ENCODE results near the gene S100Z. TPM values are rescaled to one million over a fixed set of nuclear protein-coding genes. Genes with fewer than 3 reads are reported as not detected.
"Not testable (repeated sequence)": the region's sequence is repeated elsewhere in the genome, so short reads cannot be mapped to it uniquely, and the experiment has no call there.

Gene S100Z
- total RNA-seq, 2 experiments from 2014 or later, result 0.23 TPM; not detected in 1

- POLR2A ChIA-PET, result no interaction called here
Observed at GRCh38 chr5:76821136-76821535, 28.7 kb upstream of the S100Z start.

GRCh38 chr5:76822105-76822731, 27.6 kb upstream of the S100Z start:
- POLR2A ChIA-PET, CTCF ChIA-PET: not testable (repeated sequence)

More at GRCh38 chr5:76821136-76821535, 28.7 kb upstream of the S100Z start:
- CTCF ChIA-PET, result no interaction called here

- CTCF ChIA-PET, result interaction anchor here (0.6 kb wide), 1 partner anchor 1698 kb away, joined by 3 read pairs; no protein-coding TSS in a partner anchor
- POLR2A ChIA-PET, result not testable (repeated sequence)
Observed at GRCh38 chr5:76826416-76826815, 23.4 kb upstream of the S100Z start.

- ChIA-PET CTCF (no interaction called here), POLR2A (no interaction called here)
Observed at GRCh38 chr5:76831110-76831452, 18.7 kb upstream of the S100Z start.

- ChIA-PET CTCF (no interaction called here), POLR2A (interaction anchor here (0.6 kb wide), 1 partner anchor 788 kb away, joined by 4 read pairs; no protein-coding TSS in a partner anchor)
Observed at GRCh38 chr5:76836181-76836580, 13.6 kb upstream of the S100Z start.

GRCh38 chr5:76836585-76836984, 13.2 kb upstream of the S100Z start:
- ChIA-PET CTCF (no interaction called here), POLR2A (interaction anchor here (0.6 kb wide), 1 partner anchor 788 kb away, joined by 4 read pairs; no protein-coding TSS in a partner anchor)

GRCh38 chr5:76838481-76839261, 11.1 kb upstream of the S100Z start:
- ChIA-PET CTCF (interaction anchor here (0.7 kb wide), 1 partner anchor 371 kb away, joined by 3 read pairs; no protein-coding TSS in a partner anchor), POLR2A (no interaction called here)

GRCh38 chr5:76841361-76841760, 8.5 kb upstream of the S100Z start:
- ChIA-PET CTCF (no interaction called here), POLR2A (no interaction called here)

GRCh38 chr5:76845890-76846289, 3.9 kb upstream of the S100Z start:
- CTCF ChIA-PET, result no interaction called here
- POLR2A ChIA-PET, result no interaction called here

GRCh38 chr5:76850543-76851145, 830 bp downstream of the S100Z start:
- CTCF ChIA-PET, result no interaction called here

GRCh38 chr5:76851728-76852369, 2.0 kb downstream of the S100Z start:
- ChIA-PET CTCF (no interaction called here), POLR2A (interaction anchor here (0.6 kb wide), 1 partner anchor 113 kb away, joined by 3 read pairs; no protein-coding TSS in a partner anchor)

More at GRCh38 chr5:76850543-76851145, 830 bp downstream of the S100Z start:
- POLR2A ChIA-PET, result no interaction called here

GRCh38 chr5:76852772-76853171, 3.0 kb downstream of the S100Z start:
- POLR2A ChIA-PET, result no interaction called here
- CTCF ChIA-PET, result no interaction called here

- POLR2A ChIA-PET, result interaction anchor here (0.7 kb wide), 1 partner anchor 36 kb away, joined by 3 read pairs; no protein-coding TSS in a partner anchor
- CTCF ChIA-PET, result not testable (repeated sequence)
Observed at GRCh38 chr5:76853741-76854140, 3.9 kb downstream of the S100Z start.

GRCh38 chr5:76854644-76855043, 4.8 kb downstream of the S100Z start:
- POLR2A ChIA-PET, result no interaction called here
- CTCF ChIA-PET, result no interaction called here

GRCh38 chr5:76855501-76855900, 5.7 kb downstream of the S100Z start:
- POLR2A ChIA-PET, CTCF ChIA-PET: not testable (repeated sequence)

GRCh38 chr5:76855961-76856360, 6.1 kb downstream of the S100Z start:
- CTCF ChIA-PET, result no interaction called here
- POLR2A ChIA-PET, result interaction anchor here (0.5 kb wide), 1 partner anchor 116 kb away, joined by 5 read pairs; no protein-coding TSS in a partner anchor

GRCh38 chr5:76856800-76857199, 7.0 kb downstream of the S100Z start:
- ChIA-PET POLR2A (interaction anchor here (0.9 kb wide), 1 partner anchor 174 kb away, joined by 3 read pairs; the partner anchor contains the start of gene AGGF1), CTCF (interaction anchor here (0.5 kb wide), 1 partner anchor 113 kb away, joined by 3 read pairs; no protein-coding TSS in a partner anchor)

GRCh38 chr5:76859591-76860247, 9.9 kb downstream of the S100Z start:
- ChIA-PET POLR2A (no interaction called here), CTCF (interaction anchor here (1.3 kb wide), 1 partner anchor 11 kb away, joined by 3 read pairs; no protein-coding TSS in a partner anchor)

GRCh38 chr5:76861612-76862011, 11.8 kb downstream of the S100Z start:
- ChIA-PET CTCF (no interaction called here), POLR2A (interaction anchor here (0.7 kb wide), 1 partner anchor 44 kb away, joined by 3 read pairs; no protein-coding TSS in a partner anchor)

Measured in activated CD8-positive, alpha-beta memory T cell treated with anti-CD3 and anti-CD28 coated beads for 36 hours (primary cell).